Calu3 (cell line): ENCODE data around the gene HCLS1. TPM values are rescaled to one million over a fixed set of nuclear protein-coding genes. Genes with fewer than 3 reads are reported as not detected.

ENCODE experiments used
- BruUV-seq: library from RNA; stranded (reverse); fragments of 400-500 nt; replicated peaks from 2 replicates; lab custom pipeline; 2021; lab: Mats Ljungman, UMichigan
- CTCF ChIA-PET: fragments of 300-600 bp; sonication (Branson Sonifier 250); formaldehyde crosslinking; loops from one replicate; lab custom pipeline; 2022; ENCODE audit warnings: antibody characterized with exemption; lab: Charles Lee
- DNase-seq: peaks from one replicate; pipeline ENCODE4 v3.0.0; 2022
- H3K27ac Mint-ChIP-seq: one replicate; pipeline ENCODE4 v1.8.0; 2022; ENCODE audit warnings: mixed read lengths; ENCODE audit not compliant: unreplicated experiment
- H3K27me3 Mint-ChIP-seq: one replicate; pipeline ENCODE4 v1.8.0; 2022; ENCODE audit warnings: mixed read lengths; ENCODE audit not compliant: unreplicated experiment
- H3K36me3 Mint-ChIP-seq: one replicate; pipeline ENCODE4 v1.8.0; 2022; ENCODE audit warnings: mild to moderate bottlenecking, moderate library complexity, mixed read lengths; ENCODE audit not compliant: insufficient read depth, unreplicated experiment
- H3K4me1 Mint-ChIP-seq: one replicate; pipeline ENCODE4 v1.8.0; 2022; ENCODE audit warnings: mild to moderate bottlenecking, low read depth, mixed read lengths; ENCODE audit not compliant: unreplicated experiment
- H3K4me3 Mint-ChIP-seq: one replicate; pipeline ENCODE4 v1.8.0; 2022; ENCODE audit warnings: mild to moderate bottlenecking, low read depth, moderate library complexity, mixed read lengths; ENCODE audit not compliant: unreplicated experiment
- H3K9me3 Mint-ChIP-seq: one replicate; pipeline ENCODE4 v1.8.0; 2022; ENCODE audit warnings: low read depth, mixed read lengths; ENCODE audit not compliant: unreplicated experiment
- intact Hi-C: fragments of 100-400 bp; cut with micrococcal nuclease; formaldehyde crosslinking; loops from one replicate; pipeline ENCODE4 v1.10.0; 2022; ENCODE audit not compliant: unreplicated experiment
- total RNA-seq: library from RNA; stranded (reverse); gene quantifications from 2 replicates; pipeline ENCODE4 v1.2.3, GENCODE V29; 2022
- TF ChIP-seq, protein P1 (sequence below): fragments of 200-600 bp; IDR thresholded peaks from one replicate; pipeline ENCODE4 v1.8.0; 2022; ENCODE audit warnings: antibody characterized with exemption; ENCODE audit not compliant: unreplicated experiment

HCLS1 gene
- total RNA-seq, 1 experiment from 2014 or later = 1.2 TPM

DNA sequence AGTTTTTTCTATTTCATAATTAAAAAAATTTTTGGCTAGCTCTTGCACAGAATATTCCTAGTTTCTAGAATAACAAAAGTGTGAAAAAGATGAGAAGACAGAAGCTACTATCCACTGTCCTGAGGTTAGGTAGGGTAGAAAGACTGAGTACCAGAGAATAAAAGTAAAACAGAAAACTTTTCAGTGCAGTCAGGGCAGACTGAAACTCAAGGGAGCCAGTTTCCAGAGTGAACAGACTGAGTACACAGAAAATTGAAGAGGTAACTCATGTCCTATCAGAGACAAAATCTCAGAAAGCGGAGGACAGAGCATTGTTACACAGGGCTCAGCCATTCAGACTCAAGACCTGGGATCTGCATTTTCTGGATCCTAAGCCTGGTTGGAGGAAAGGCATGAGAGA is 76.3 kb downstream of the HCLS1 start:
- intact Hi-C loops = no loop called here
- peaks cover 33% of the 10 kb centered on the region for H3K27me3 Mint-ChIP-seq
- no peaks in the 10 kb centered on the region for H3K36me3 Mint-ChIP-seq
- no peak overlapping the region for H3K4me3 Mint-ChIP-seq
- no peaks in the 10 kb centered on the region for H3K9me3 Mint-ChIP-seq
- no peak overlapping the region for H3K27ac Mint-ChIP-seq
- no peak for DNase-seq
- no peaks in the 10 kb centered on the region for H3K4me1 Mint-ChIP-seq
- TF ChIP-seq, protein P1, sequence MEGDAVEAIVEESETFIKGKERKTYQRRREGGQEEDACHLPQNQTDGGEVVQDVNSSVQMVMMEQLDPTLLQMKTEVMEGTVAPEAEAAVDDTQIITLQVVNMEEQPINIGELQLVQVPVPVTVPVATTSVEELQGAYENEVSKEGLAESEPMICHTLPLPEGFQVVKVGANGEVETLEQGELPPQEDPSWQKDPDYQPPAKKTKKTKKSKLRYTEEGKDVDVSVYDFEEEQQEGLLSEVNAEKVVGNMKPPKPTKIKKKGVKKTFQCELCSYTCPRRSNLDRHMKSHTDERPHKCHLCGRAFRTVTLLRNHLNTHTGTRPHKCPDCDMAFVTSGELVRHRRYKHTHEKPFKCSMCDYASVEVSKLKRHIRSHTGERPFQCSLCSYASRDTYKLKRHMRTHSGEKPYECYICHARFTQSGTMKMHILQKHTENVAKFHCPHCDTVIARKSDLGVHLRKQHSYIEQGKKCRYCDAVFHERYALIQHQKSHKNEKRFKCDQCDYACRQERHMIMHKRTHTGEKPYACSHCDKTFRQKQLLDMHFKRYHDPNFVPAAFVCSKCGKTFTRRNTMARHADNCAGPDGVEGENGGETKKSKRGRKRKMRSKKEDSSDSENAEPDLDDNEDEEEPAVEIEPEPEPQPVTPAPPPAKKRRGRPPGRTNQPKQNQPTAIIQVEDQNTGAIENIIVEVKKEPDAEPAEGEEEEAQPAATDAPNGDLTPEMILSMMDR = no peak
- no TSS peak for BruUV-seq
- CTCF ChIA-PET = no interaction called here

DNA sequence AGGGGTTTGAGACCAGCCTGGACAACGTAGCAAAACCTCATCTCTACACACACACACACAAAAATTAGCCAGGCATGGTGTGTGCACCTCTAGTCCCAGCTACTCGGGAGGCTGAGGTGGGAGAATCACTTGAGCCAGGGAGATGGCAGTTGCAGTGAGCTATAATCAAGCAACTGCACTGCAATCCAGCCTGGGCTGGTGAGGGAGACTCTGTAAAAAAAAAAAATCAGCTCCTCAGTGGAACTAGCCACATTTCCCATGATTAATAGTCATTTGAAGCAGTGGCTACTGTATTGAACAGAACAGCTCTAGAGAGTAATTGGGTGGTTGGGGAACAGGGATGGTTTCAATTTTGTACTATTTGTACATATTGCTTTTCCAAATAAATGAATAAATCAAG is 79.0 kb downstream of the HCLS1 start:
- no TSS peak for BruUV-seq
- Mint-ChIP-seq H3K27ac (no peak overlapping the region), H3K27me3 (peaks cover 33% of the 10 kb centered on the region), H3K4me1 (no peaks in the 10 kb centered on the region), H3K36me3 (no peaks in the 10 kb centered on the region), H3K9me3 (no peaks in the 10 kb centered on the region), H3K4me3 (no peak overlapping the region)
- intact Hi-C loops = no loop called here
- CTCF ChIA-PET = no interaction called here
- TF ChIP-seq, protein P1 = no peak
- no peak for DNase-seq

Other genes with a start within 250 kb of the HCLS1 start
- gene POLQ, start 114.9 kb downstream of the HCLS1 start, total RNA-seq = 13.7 and 15.5 TPM in 2 replicates
- not detected in 2 replicates for gene ARGFX, start 93.0 kb downstream of the HCLS1 start, total RNA-seq
- not detected in 2 replicates for gene FBXO40, start 67.5 kb downstream of the HCLS1 start, total RNA-seq
- gene GOLGB1, start 88.8 kb upstream of the HCLS1 start, total RNA-seq = 42.4 and 42.8 TPM in 2 replicates
- 25.0 and 26.7 TPM in 2 replicates for gene IQCB1, start 174.2 kb upstream of the HCLS1 start, total RNA-seq
- 4.7 and 4.9 TPM in 2 replicates for gene EAF2, start 174.3 kb upstream of the HCLS1 start, total RNA-seq
- gene SLC15A2, start 233.5 kb upstream of the HCLS1 start, total RNA-seq = 4.6 and 10.7 TPM in 2 replicates